Measurements from ENCODE around the gene OCSTAMP. TPM values are rescaled to one million over a fixed set of nuclear protein-coding genes. Genes with fewer than 3 reads are reported as not detected.

OCSTAMP gene
- total RNA-seq, 2 donors from 2014 or later = not detected

GRCh38 chr20:46541229-46541935 is 9.1 kb downstream of the OCSTAMP start:
- H3K9me3 ChIP-seq = no peaks in the 10 kb centered on the region
- no peak for DNase-seq
- no peak overlapping the region for H3K27ac ChIP-seq
- ATAC-seq = no peak
- no peaks in the 10 kb centered on the region for H3K4me1 ChIP-seq
- no peak for TF ChIP-seq POLR2A (IDR thresholded peaks at IDR 0.05)
- TF ChIP-seq CTCF (IDR thresholded peaks at IDR 0.05) = no peak
- intact Hi-C loops (cut with DNase I) = no loop called here
- WGBS, 2 donors = 57 to 64% methylated on average over 22 to 30 of the region's 36 CpGs
- H3K27me3 ChIP-seq = no peaks in the 10 kb centered on the region
- H3K4me3 ChIP-seq = no peak overlapping the region
- no peaks in the 10 kb centered on the region for H3K36me3 ChIP-seq (replicated peaks in 1 of 2; ENCODE audit: insufficient read depth in 1 of 2, low read depth in 2 of 2)

GRCh38 chr20:46539113-46539512 is 11.3 kb downstream of the OCSTAMP start:
- 66 to 69% methylated on average over 2 of the region's 2 CpGs for WGBS, 2 donors
- intact Hi-C loops (cut with DNase I) = no loop called here
- Histone ChIP-seq H3K27me3 (no peaks in the 10 kb centered on the region), H3K9me3 (no peaks in the 10 kb centered on the region), H3K36me3 (replicated peaks in 1 of 2; ENCODE audit: insufficient read depth in 1 of 2, low read depth in 2 of 2) (no peaks in the 10 kb centered on the region), H3K27ac (no peak overlapping the region), H3K4me3 (no peak overlapping the region), H3K4me1 (no peaks in the 10 kb centered on the region)
- no peak for DNase-seq
- ATAC-seq = no peak
- no peak for TF ChIP-seq CTCF (IDR thresholded peaks at IDR 0.05)
- no peak for TF ChIP-seq POLR2A (IDR thresholded peaks at IDR 0.05)

- no peaks in the 10 kb centered on the region for H3K27me3 ChIP-seq
- no peaks in the 10 kb centered on the region for H3K36me3 ChIP-seq (replicated peaks in 1 of 2; ENCODE audit: insufficient read depth in 1 of 2, low read depth in 2 of 2)
- H3K4me3 ChIP-seq = no peak overlapping the region
- ATAC-seq (no peak), DNase-seq (no peak)
- H3K4me1 ChIP-seq = no peaks in the 10 kb centered on the region
- no peak overlapping the region for H3K27ac ChIP-seq
- WGBS, 2 donors = 57 to 67% methylated on average over 4 of the region's 4 CpGs
- intact Hi-C loops (cut with DNase I) = no loop called here
- TF ChIP-seq POLR2A (IDR thresholded peaks at IDR 0.05) (no peak), CTCF (IDR thresholded peaks at IDR 0.05) (no peak)
- no peaks in the 10 kb centered on the region for H3K9me3 ChIP-seq
Observed at GRCh38 chr20:46530640-46531039, 19.8 kb downstream of the OCSTAMP start.

- intact Hi-C loops (cut with DNase I) = loop anchor here (10.0 kb wide), 1 partner anchor 161 kb away; the partner anchor contains the start of gene TP53RK
- Histone ChIP-seq H3K27me3 (no peaks in the 10 kb centered on the region), H3K27ac (no peak overlapping the region), H3K4me1 (no peaks in the 10 kb centered on the region), H3K36me3 (replicated peaks in 1 of 2; ENCODE audit: insufficient read depth in 1 of 2, low read depth in 2 of 2) (no peaks in the 10 kb centered on the region), H3K9me3 (no peaks in the 10 kb centered on the region), H3K4me3 (no peak overlapping the region)
- DNase-seq (no peak), ATAC-seq (no peak)
- WGBS, 2 donors = 46 to 53% methylated on average over 2 of the region's 2 CpGs
- TF ChIP-seq CTCF (IDR thresholded peaks at IDR 0.05) = no peak
- no peak for TF ChIP-seq POLR2A (IDR thresholded peaks at IDR 0.05)
Observed at GRCh38 chr20:46523696-46524328, 26.6 kb downstream of the OCSTAMP start.

Data from body of pancreas (tissue), 4 donors.